Left lung (tissue), 10 donors: ENCODE results near the gene TACR2. TPM values are rescaled to one million over a fixed set of nuclear protein-coding genes. Genes with fewer than 3 reads are reported as not detected.

ENCODE experiments used
- ATAC-seq: fragments of 200-7000 bp; cut with Tn5 transposase; one replicate; pipeline ENCODE4 v1.9.1; 2020; ENCODE audit warnings: moderate library complexity
- DNase-seq, 4 donors: peaks; one replicate each; pipeline ENCODE4 v3.0.0-alpha.2; 2013 to 2020
- H3K27ac ChIP-seq, 2 donors: fragments of 200-600 bp; sonication (generic) in 1 of 2; one replicate each; pipeline versions ENCODE4 v1.5.0 to v1.8.0; 2020 to 2021
- H3K27me3 ChIP-seq, 2 donors: fragments of 200-600 bp; sonication (generic) in 1 of 2; one replicate each; pipeline versions ENCODE4 v1.5.0 to v1.8.0; 2020 to 2021
- H3K36me3 ChIP-seq, 2 donors: fragments of 200-600 bp; sonication (generic) in 1 of 2; one replicate each; pipeline versions ENCODE4 v1.5.0 to v1.8.0; 2020 to 2021
- H3K4me1 ChIP-seq, 2 donors: fragments of 200-600 bp; one replicate each; pipeline ENCODE4 v1.8.0; 2021
- H3K4me3 ChIP-seq, 2 donors: fragments of 200-600 bp; sonication (generic) in 1 of 2; one replicate each; pipeline versions ENCODE4 v1.5.0 to v1.8.0; 2020 to 2021; ENCODE audit warnings: mild to moderate bottlenecking in 1 of 2
- H3K9me3 ChIP-seq, 2 donors: fragments of 200-600 bp; sonication (generic) in 1 of 2; one replicate each; pipeline versions ENCODE4 v1.5.0 to v1.8.0; 2020 to 2021
- CTCF ChIP-seq, 2 donors: fragments of 200-600 bp; sonication (generic) in 1 of 2; IDR thresholded peaks; one replicate each; pipeline versions ENCODE4 v1.5.0 to v1.8.0; 2021; ENCODE audit warnings: antibody characterized with exemption in 2 of 2
- intact Hi-C, 2 donors: fragments of 100-400 bp; cut with DNase I; formaldehyde crosslinking; loops; one replicate each; pipeline versions ENCODE4 v1.11.2 to v1.14.2; 2022
- polyA plus RNA-seq, 6 donors: library from polyadenylated mRNA; unstranded; fragments of 120-200 nt; gene quantifications; one replicate each; pipeline ENCODE4 v1.2.1, GENCODE V29; 2013; ENCODE audit not compliant: insufficient read length in 6 of 6
- total RNA-seq, 2 donors: library from RNA; stranded (reverse); fragmentation: NEBNext Ultra II Directional; extraction: Animal tissue kit (Norgen Biotek cat#: 25700); gene quantifications; one replicate each; pipeline ENCODE4 v1.2.1, GENCODE V29; 2021
- donor health status: DM: no; HTN: yes; CAD: no.
- donor health status: DM: no; HTN: no; CAD: no.

Gene TACR2
- total and polyA plus RNA-seq, 8 donors, result 0.31 to 0.70 (median 0.45) TPM

DNA sequence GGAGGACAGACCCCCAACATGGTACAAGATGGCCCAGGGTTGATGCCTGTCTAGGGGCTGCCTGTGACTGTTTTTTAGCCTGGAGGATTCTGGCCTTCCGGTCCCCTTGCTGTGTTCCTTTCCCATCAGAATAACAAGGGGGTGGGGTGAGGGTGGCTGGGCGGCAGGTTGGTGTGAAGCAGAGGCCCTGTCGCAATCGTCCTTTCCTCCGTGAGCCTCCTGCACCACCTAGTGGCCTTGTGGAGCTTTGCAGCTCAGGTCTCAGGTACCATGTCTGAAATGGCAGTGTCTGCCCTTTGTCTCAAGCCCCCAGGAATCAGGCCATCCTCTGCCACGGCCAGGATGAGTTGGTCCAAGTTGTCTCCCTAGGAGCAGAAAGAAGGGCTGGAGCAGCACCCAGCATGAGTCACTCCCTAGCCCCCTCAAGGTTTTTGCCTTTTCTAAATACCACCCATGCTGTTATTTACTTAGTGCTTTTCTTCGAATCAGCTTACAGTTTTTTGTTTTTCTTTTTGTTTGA is 24.2 kb downstream of the TACR2 start:
- peak; percentile 87 to 93 for TF ChIP-seq CTCF (IDR thresholded peaks at IDR 0.05)
- DNase-seq (peak; percentile 72 to 89 (median 88)), ATAC-seq (peak; percentile 98)
- H3K27ac ChIP-seq, result no peak overlapping the region
- H3K4me1 ChIP-seq, result peaks cover 0 to 12% of the 10 kb centered on the region in 2 donors
- H3K27me3 ChIP-seq, result no peaks in the 10 kb centered on the region
- no peaks in the 10 kb centered on the region for H3K9me3 ChIP-seq
- intact Hi-C loops, result loop anchor here (5.0 to 10.0 kb wide), 2 partner anchors 155 to 158 kb away; no protein-coding TSS in a partner anchor
- H3K36me3 ChIP-seq, result peaks cover 0 to 97% of the 10 kb centered on the region in 2 donors
- H3K4me3 ChIP-seq, result no peak overlapping the region

DNA sequence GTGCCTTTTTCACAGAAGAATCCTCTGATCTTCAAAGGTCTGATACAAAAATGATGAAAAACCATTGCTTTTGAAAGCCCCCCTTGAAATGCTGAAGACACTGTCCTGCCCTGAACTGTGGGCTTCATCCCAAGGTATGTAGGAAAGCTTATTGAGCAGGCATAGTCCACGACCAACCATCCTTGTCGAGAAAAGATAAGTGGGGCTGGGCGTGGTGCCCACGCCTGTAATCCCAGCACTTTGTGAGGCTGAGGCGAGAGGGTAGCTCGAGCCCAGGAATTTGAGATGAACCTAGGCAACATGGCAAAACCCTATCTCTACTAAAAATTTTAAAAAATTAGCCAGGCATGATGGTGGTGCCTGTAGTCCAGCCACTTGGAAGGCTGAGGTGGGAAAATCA is 25.6 kb downstream of the TACR2 start:
- intact Hi-C loops, result loop anchor here (5.0 to 10.0 kb wide), 2 partner anchors 154 to 156 kb away; no protein-coding TSS in a partner anchor
- peaks cover 0 to 12% of the 10 kb centered on the region in 2 donors for H3K4me1 ChIP-seq

GRCh38 chr10:69389827-69390490 is 26.8 kb downstream of the TACR2 start:
- peaks cover 0 to 12% of the 10 kb centered on the region in 2 donors for H3K4me1 ChIP-seq
- intact Hi-C loops, result loop anchor here (5.0 to 10.0 kb wide), 2 partner anchors 153 to 155 kb away; no protein-coding TSS in a partner anchor
- H3K27me3 ChIP-seq, result no peaks in the 10 kb centered on the region
- H3K9me3 ChIP-seq, result no peaks in the 10 kb centered on the region
- no peak overlapping the region for H3K4me3 ChIP-seq
- ATAC-seq (peak; percentile 9), DNase-seq (peak in 1 of 4 donors; percentile 65)
- TF ChIP-seq CTCF (IDR thresholded peaks at IDR 0.05), result no peak
- peaks cover 0 to 97% of the 10 kb centered on the region in 2 donors for H3K36me3 ChIP-seq
- H3K27ac ChIP-seq, result no peak overlapping the region

More for the DNA sequence above, 25.6 kb downstream of the TACR2 start:
- ATAC-seq (no peak), DNase-seq (no peak)
- H3K27me3 ChIP-seq, result no peaks in the 10 kb centered on the region
- no peaks in the 10 kb centered on the region for H3K9me3 ChIP-seq
- H3K36me3 ChIP-seq, result peaks cover 0 to 97% of the 10 kb centered on the region in 2 donors
- H3K4me3 ChIP-seq, result no peak overlapping the region
- no peak for TF ChIP-seq CTCF (IDR thresholded peaks at IDR 0.05)
- no peak overlapping the region for H3K27ac ChIP-seq

- peaks cover 0 to 12% of the 10 kb centered on the region in 2 donors for H3K4me1 ChIP-seq
- TF ChIP-seq CTCF (IDR thresholded peaks at IDR 0.05), result no peak
- H3K9me3 ChIP-seq, result no peaks in the 10 kb centered on the region
- no peak for ATAC-seq
- intact Hi-C loops, result no loop called here
- no peak for DNase-seq
- no peak overlapping the region for H3K27ac ChIP-seq
- H3K36me3 ChIP-seq, result peaks cover 0 to 97% of the 10 kb centered on the region in 2 donors
- no peaks in the 10 kb centered on the region for H3K27me3 ChIP-seq
- no peak overlapping the region for H3K4me3 ChIP-seq
Observed at GRCh38 chr10:69388488-69388887, 28.2 kb downstream of the TACR2 start.

DNA sequence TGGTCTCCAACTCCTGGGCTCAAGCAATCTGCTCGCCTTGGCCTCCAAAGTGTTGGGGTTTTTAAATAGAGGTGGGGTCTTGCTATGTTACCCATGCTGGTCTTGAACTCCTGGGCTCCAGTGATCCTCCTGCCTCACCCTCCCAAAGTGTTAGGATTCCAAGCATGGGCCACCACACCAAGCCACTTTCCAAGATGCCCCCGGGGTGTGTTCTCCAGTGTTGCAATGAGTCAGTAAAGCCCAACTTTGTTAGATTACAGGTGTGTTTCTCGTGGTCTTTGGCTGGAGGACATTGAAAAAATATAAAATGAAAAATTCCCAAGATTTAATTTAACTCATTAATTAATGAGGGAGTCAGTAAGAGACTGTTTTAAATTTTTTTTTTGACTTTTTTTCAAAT is 29.2 kb downstream of the TACR2 start:
- peaks cover 0 to 98% of the 10 kb centered on the region in 2 donors for H3K36me3 ChIP-seq

More for the DNA sequence above, 29.2 kb downstream of the TACR2 start:
- Histone ChIP-seq H3K4me1 (peaks cover 0 to 10% of the 10 kb centered on the region in 2 donors), H3K27ac (no peak overlapping the region), H3K4me3 (no peak overlapping the region), H3K27me3 (no peaks in the 10 kb centered on the region), H3K9me3 (no peaks in the 10 kb centered on the region)
- DNase-seq (no peak), ATAC-seq (no peak)
- intact Hi-C loops, result no loop called here
- TF ChIP-seq CTCF (IDR thresholded peaks at IDR 0.05), result no peak
